OCI-LY1 (cell line): ENCODE results near the gene CDV3.

Source experiments
- H2AFZ ChIP-seq: fragments of 200-600 bp; sonication (generic), shearing (Covaris generic); 2 replicates; pipeline ENCODE4 v1.6.0; 2014; ENCODE audit warnings: antibody characterized with exemption, mild to moderate bottlenecking, low read length
- H3F3A ChIP-seq: fragments of 200-600 bp; sonication (generic), shearing (Covaris generic); 2 replicates; pipeline ENCODE4 v1.6.0; 2014; ENCODE audit warnings: mild to moderate bottlenecking, antibody characterized with exemption, low read length, moderate library complexity; ENCODE audit not compliant: insufficient read depth
- H3K27ac ChIP-seq: fragments of 200-600 bp; sonication (generic); 2 replicates; pipeline ENCODE4 v1.5.1; 2014; ENCODE audit warnings: low read length, mixed run types, mild to moderate bottlenecking, low read depth; ENCODE audit not compliant: poor library complexity, severe bottlenecking
- H3K27me3 ChIP-seq: fragments of 200-600 bp; sonication (generic); 2 replicates; pipeline ENCODE4 v1.6.0; 2014; ENCODE audit warnings: antibody characterized with exemption, mild to moderate bottlenecking, low read length, moderate library complexity; ENCODE audit not compliant: insufficient read depth
- H3K36me3 ChIP-seq: fragments of 200-600 bp; sonication (generic); 2 replicates; pipeline ENCODE4 v1.6.1; 2014; ENCODE audit warnings: mild to moderate bottlenecking, antibody characterized with exemption, low read length, moderate library complexity, mixed read lengths; ENCODE audit not compliant: insufficient read depth
- H3K4me1 ChIP-seq: fragments of 200-600 bp; sonication (generic); 2 replicates; pipeline ENCODE4 v1.5.1; 2014; ENCODE audit warnings: mild to moderate bottlenecking, low read length, moderate library complexity; ENCODE audit not compliant: insufficient read depth, severe bottlenecking
- H3K4me2 ChIP-seq: fragments of 200-600 bp; sonication (generic), shearing (Covaris generic); 2 replicates; pipeline ENCODE4 v1.6.1; 2014; ENCODE audit warnings: low read length
- H3K4me3 ChIP-seq: fragments of 200-600 bp; sonication (generic); 2 replicates; pipeline ENCODE4 v1.5.1; 2014; ENCODE audit warnings: low read length, low read depth, mild to moderate bottlenecking, mixed read lengths; ENCODE audit not compliant: poor library complexity, severe bottlenecking
- H3K79me2 ChIP-seq: fragments of 200-600 bp; shearing (Covaris generic); 2 replicates; pipeline ENCODE4 v1.6.1; 2016; ENCODE audit warnings: mixed run types, low read length, mixed read lengths; ENCODE audit not compliant: insufficient read depth
- H3K9ac ChIP-seq: fragments of 200-600 bp; sonication (generic), shearing (Covaris generic); 2 replicates; pipeline ENCODE4 v1.6.1; 2014; ENCODE audit warnings: mild to moderate bottlenecking, low read length, mixed read lengths
- H3K9me2 ChIP-seq: fragments of 200-600 bp; sonication (generic), shearing (Covaris generic); 2 replicates; pipeline ENCODE4 v1.6.1; 2014; ENCODE audit warnings: low read depth, mild to moderate bottlenecking, low read length, mixed read lengths
- H3K9me3 ChIP-seq: fragments of 200-600 bp; shearing (Covaris generic); 2 replicates; pipeline ENCODE4 v1.6.1; 2014; ENCODE audit warnings: low read length, mixed read lengths
- H4K20me1 ChIP-seq: fragments of 200-600 bp; sonication (generic), shearing (Covaris generic); 2 replicates; pipeline ENCODE4 v1.6.0; 2016; ENCODE audit warnings: mild to moderate bottlenecking, low read length; ENCODE audit not compliant: insufficient read depth
- CTCF ChIP-seq: fragments of 200-600 bp; sonication (generic), shearing (Covaris generic); IDR thresholded peaks from 2 replicates; pipeline ENCODE4 v1.5.1; 2017; ENCODE audit warnings: mild to moderate bottlenecking, antibody characterized with exemption, low read length, moderate library complexity, mixed read lengths
- EZH2 ChIP-seq: fragments of 200-600 bp; sonication (generic), shearing (Covaris generic); IDR thresholded peaks from 2 replicates; pipeline ENCODE4 v1.8.0; 2017; ENCODE audit warnings: borderline replicate concordance, mixed run types, mild to moderate bottlenecking, antibody characterized with exemption, low read length, moderate library complexity, mixed read lengths

CDV3 gene

GRCh38 chr3:133598405-133598804 is 24.9 kb downstream of the CDV3 start:
- peaks cover 1% of the 10 kb centered on the region for H3K4me1 ChIP-seq
- H3K27me3 ChIP-seq, result no peaks in the 10 kb centered on the region
- H3K9me3 ChIP-seq, result no peaks in the 10 kb centered on the region
- H3K36me3 ChIP-seq, result peaks cover 35% of the 10 kb centered on the region
- no peak overlapping the region for H3K9ac ChIP-seq
- no peak for TF ChIP-seq EZH2
- no peak for TF ChIP-seq CTCF
- no peaks in the 10 kb centered on the region for H3K9me2 ChIP-seq
- H3F3A ChIP-seq, result no peaks in the 10 kb centered on the region; the same call in 1 of the 2 replicates
- no peak overlapping the region for H3K4me2 ChIP-seq
- no peak overlapping the region for H3K4me3 ChIP-seq
- H3K79me2 ChIP-seq, result no peaks in the 10 kb centered on the region
- no peak overlapping the region for H3K27ac ChIP-seq
- no peaks in the 10 kb centered on the region for H4K20me1 ChIP-seq
- no peak overlapping the region for H2AFZ ChIP-seq

DNA sequence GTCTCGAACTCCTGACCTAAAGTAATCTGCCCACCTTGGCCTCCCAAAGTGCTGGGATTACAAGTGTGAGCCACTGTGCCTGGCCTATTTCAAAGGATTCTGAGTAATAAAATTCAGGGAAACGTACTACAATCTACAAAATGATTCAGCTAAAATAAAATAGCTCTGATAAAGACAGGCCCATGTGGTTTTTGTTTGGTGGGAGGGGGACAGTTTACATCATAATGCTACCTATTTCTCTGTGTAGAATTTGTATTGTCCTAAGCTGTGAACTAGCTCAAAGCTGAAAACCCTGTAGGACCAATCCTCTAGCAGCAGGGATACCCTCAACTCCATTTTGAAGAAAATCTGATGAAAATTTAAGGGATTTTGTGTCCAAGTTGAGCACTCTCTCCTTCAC is 25.8 kb downstream of the CDV3 start:
- Histone ChIP-seq H3F3A (no peaks in the 10 kb centered on the region; the same call in 1 of the 2 replicates), H3K9ac (no peak overlapping the region), H4K20me1 (no peaks in the 10 kb centered on the region), H3K4me3 (no peak overlapping the region), H3K79me2 (no peaks in the 10 kb centered on the region), H3K36me3 (peaks cover 40% of the 10 kb centered on the region), H3K4me1 (no peaks in the 10 kb centered on the region), H2AFZ (no peak overlapping the region), H3K27me3 (no peaks in the 10 kb centered on the region), H3K4me2 (no peak overlapping the region), H3K27ac (no peak overlapping the region), H3K9me2 (no peaks in the 10 kb centered on the region), H3K9me3 (no peaks in the 10 kb centered on the region)
- no peak for TF ChIP-seq EZH2
- TF ChIP-seq CTCF, result no peak

GRCh38 chr3:133600572-133601081 is 27.1 kb downstream of the CDV3 start:
- Histone ChIP-seq H3K4me2 (no peak overlapping the region), H3K27ac (no peak overlapping the region), H3K27me3 (no peaks in the 10 kb centered on the region), H3K4me3 (no peak overlapping the region), H3K9me3 (no peaks in the 10 kb centered on the region), H3K9me2 (no peaks in the 10 kb centered on the region), H3F3A (no peaks in the 10 kb centered on the region; the same call in 1 of the 2 replicates), H4K20me1 (no peaks in the 10 kb centered on the region), H3K79me2 (no peaks in the 10 kb centered on the region), H3K9ac (no peak overlapping the region), H3K4me1 (no peaks in the 10 kb centered on the region), H3K36me3 (peaks cover 54% of the 10 kb centered on the region), H2AFZ (no peak overlapping the region)
- no peak for TF ChIP-seq CTCF
- TF ChIP-seq EZH2, result no peak
